Activated gamma-delta T cell treated with anti-CD3 and anti-CD28 coated beads, Interleukin-2, amount 50 U/mL, for 16 hours (primary cell): ENCODE measurements around the gene UBE2D1.

Experiments
- DNase-seq: peaks from one replicate; pipeline ENCODE4 v3.0.0-alpha.2; 2020; ENCODE audit warnings: low read depth

Gene UBE2D1

DNA sequence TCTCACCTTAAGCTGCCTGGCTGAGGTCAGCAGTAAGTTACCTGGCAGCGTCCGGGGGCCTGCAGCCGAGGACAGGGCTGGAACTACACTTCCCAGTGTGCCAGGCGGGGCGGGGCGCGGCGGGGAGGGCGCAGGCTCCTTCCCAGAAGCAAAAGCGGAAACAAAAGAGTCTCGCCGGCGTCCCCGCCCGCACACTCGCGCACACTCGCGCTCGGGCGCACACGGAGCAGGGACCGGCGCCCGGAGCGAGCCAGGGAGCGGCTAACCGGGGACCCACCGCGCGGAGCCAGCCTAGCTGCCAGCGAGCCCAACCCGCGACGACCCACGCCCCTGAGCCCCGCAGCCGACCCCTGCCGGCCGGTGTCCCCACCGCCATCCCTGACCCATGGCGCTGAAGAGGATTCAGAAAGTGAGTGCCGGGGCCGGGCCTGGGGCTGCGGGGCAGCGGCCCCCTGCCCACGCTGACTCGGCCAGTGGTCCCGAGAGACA lies at the start of gene UBE2D1:
UBE2D1 (plus strand) TSS at position 190 of the 489 bp plus-strand sequence; CDS start at position 386, 196 bp downstream.
- DNase-seq = peak; percentile 68

DNA sequence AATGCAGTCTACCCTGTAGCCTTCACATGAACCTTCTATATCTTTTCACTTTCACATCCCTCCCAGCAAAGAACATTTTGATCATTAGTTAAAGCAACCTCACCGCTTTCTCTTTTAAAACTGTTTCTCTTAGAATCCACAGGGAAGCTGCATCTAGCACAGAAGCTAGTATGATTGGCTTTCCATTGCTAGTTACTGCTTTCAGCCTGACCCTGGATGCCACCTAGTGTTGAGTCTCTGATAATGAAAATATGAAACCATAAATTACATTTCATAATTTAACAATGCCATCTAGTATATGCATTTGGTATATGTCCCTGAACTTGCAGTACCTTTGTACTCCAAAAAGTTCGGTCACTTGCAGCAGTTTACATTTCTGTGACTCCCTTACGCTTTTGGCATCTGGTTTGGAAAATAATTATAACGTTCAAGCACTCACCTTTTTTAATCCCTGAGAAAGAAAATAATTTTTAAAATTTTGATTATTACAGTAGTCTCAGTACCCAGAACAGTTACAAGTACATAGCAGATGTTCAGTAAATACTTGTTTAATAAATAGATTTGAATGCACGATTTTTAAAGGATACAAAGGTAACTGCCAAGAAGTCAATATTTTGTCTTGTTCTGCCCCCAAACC lies 43.1 kb upstream of the UBE2D1 start:
- peak; percentile 8 for DNase-seq

DNA sequence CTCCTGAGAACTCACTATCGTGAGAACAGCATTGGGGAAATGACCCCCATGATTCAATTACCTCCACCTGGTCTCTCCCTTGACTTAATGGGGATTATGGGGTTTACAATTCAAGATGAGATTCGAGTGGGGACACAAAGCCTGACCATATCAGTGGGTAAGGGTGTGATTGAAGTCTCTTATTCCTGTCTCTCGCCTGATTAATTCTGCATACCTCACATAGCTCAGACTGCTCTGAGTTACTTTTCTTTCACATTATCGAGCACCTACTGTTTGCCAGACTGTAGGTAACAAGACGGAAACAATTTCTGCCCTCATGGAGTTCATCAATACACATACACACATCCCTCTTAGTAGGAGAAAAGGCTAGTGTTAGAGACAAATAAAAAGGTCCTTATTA lies 40.8 kb upstream of the UBE2D1 start:
- no peak for DNase-seq

DNA sequence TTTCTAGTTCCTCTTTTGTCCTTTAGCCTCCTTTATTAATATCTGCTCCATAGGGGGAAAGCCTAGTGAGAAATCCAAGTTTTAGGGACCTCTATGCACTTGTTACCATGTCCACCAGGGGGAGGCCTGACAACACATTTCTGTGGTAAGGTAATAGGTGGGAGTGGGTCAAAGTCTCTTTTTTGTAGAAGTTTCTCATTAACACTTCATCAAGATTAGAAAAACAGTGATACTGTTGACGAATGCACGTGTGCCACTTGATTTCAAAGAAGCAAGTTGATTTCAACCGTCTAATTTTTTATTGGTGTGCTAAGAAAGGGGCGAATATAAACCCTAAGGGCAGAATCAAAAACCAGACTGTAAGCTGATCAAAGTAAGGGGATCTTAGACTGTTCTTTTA lies 35.2 kb upstream of the UBE2D1 start:
- DNase-seq = peak; percentile 42

DNA sequence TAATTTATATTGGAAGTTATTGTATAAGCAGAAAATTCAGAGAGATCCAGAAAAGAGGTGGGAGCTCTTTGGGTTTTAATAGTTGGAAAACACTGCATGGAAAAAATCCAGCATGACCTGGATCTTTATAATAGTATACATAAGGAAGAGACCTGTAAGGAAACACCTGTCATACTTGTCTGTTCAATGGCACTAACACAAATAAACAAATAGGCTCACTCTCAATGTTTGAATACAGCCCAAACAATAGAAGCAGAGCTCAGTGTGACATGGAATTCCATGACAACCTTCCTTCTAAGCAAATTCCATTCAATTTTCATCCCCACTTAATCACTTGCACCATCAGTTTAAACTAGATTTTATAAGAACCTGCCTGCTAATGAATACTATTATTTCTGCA lies 34.1 kb upstream of the UBE2D1 start:
- DNase-seq = no peak

DNA sequence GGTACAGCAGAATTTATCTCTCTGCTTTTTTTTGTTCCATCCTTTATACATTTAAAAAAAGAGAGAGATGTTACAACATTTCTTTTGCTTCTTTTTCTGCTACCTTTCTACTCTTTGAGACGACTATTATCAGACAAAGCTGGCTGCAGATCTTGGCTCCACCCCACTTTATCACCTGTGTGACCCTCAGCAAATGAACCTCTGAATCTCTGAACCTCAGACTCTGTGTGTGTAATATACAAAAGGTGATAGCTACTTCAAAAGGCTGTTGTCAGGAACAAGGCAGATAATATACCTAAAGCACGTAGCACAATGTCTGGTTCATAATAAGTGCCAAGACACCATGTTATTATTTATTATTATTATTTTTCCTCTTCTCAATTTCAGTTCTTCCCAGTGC lies 32.6 kb upstream of the UBE2D1 start:
- DNase-seq = no peak

DNA sequence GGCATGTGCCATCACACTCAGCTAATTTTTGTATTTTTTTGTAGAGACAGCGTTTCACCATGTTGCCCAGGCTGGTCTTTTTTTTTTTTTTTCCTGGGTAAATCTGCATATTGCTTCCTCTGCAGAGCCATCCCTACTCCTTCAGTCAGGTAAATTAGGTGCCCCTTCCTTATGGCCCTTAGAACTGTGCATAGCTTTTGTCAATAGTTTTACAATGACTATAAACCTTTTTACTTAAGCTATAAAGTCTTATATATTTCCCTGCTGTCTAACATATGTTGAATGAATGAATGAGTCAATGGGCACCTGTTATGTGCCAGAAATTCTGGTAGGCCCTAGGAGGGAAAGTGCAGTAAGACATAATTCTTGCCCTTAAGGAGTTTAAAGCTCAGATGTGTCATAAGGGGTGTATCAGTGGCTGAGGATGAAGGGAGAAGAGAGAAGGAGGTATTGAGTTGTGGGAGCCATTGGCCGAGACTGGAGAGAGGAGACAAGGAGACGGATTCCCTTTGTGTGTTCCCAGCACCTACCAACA lies 30.6 kb upstream of the UBE2D1 start:
- DNase-seq = no peak

DNA sequence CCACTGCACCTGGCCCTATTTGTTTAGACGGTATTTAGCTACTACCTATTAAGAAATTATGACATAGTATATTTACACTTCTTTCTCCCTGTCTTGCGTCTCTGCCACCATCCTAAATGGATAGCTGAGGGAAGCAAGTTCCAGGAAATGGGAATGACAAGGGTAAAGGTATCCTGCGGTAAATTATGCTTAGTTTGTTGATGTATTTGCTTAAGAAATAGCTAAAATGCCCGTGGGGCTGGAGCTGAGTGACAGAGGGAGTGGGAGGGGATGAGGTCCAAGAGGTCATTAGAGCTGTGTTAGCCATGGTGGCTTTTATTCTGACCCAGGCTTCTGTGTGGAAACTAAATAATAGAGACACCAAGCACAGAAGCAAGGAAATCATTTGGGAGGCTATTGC lies 29.0 kb upstream of the UBE2D1 start:
- DNase-seq = no peak

DNA sequence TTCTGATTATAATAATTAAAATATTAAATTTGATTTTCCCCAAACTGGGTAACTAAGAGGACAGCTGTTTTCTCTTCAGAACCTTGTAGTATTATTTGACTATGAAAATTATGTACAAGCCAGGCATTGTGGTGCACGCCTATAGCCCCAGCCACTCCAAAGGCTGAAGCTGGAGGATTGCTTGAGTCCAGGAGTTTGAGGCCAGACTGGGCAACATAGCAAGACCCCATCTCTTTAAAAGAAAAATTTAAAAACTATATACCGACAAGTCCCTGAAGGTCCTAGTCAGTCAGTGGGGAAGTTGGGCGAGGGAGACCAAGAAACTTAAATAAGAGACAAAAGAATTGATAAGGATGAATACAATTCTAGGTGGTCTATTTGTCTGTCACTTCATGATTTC lies 27.1 kb upstream of the UBE2D1 start:
- no peak for DNase-seq

DNA sequence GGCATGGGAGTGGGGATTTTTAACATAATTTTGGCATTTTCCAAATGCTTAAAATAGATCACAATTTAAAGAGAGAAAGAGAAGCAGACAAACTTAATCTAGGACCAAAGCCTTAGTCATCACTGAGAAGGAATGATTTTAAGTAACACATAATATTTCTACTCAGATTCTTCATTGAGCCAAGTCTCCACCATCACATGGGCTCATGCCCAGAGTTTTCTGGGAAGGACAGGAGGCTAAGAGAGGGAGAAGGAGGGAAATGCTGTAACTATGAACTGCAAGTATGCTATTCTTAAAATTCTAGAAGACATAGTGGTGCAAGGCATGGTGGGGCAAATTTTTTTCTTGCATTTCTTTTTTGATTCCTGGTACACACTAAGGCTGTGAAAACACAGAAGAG lies 23.8 kb upstream of the UBE2D1 start:
- no peak for DNase-seq

DNA sequence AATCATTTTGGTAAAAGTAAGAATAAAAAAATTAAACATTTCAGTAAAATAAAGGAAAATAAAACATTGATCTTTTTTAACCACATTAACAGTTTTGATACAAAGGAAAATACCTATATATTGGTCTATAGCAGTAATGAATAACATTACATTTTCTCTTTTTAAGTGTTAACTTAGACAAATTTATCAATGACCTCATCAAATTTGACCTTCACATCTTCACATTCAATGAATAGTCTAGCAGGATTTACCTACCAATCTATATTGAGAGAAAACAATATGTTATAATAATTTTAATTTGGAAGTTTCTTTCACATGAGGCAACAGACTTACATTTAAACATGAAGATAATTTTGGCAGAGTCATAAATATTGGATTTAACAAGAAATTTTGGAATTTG lies 17.9 kb upstream of the UBE2D1 start:
- DNase-seq = no peak

DNA sequence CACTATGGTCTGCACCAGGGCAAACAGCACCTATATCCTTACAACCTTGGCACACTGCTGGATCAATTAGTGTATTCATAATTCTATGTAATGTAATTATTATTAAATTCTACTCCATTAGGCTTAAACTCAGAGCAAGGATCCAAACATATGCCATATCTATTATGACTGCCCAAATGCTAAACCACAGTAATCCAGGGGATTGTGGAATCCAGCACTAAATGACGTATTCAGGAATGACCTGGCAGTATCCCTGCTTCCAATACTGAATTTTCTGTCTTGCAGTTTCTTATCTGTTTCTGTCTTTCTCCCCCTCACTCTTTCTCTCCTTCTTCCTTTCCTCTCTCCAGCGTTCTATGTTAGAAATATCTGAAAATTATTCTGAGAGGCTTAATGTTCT lies 16.5 kb upstream of the UBE2D1 start:
- DNase-seq = no peak

DNA sequence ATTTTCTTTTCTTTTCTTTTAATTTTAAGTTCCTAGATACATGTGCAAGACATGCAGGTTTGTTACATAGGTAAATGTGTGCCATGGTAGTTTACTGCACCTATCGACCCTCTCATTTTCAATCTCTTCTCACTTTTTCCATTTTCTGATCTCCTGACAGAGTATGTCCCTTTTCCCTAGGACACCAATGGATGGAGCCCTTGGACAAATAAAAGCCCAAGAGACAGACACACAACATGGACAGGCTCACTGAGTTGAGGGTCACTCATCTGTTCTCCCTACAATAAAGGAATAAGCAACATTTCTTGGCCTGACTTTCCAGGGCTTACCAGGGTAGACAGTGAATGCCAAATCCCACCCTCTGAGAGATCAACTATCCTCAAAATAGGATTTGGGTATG lies 15.2 kb upstream of the UBE2D1 start:
- DNase-seq = no peak

DNA sequence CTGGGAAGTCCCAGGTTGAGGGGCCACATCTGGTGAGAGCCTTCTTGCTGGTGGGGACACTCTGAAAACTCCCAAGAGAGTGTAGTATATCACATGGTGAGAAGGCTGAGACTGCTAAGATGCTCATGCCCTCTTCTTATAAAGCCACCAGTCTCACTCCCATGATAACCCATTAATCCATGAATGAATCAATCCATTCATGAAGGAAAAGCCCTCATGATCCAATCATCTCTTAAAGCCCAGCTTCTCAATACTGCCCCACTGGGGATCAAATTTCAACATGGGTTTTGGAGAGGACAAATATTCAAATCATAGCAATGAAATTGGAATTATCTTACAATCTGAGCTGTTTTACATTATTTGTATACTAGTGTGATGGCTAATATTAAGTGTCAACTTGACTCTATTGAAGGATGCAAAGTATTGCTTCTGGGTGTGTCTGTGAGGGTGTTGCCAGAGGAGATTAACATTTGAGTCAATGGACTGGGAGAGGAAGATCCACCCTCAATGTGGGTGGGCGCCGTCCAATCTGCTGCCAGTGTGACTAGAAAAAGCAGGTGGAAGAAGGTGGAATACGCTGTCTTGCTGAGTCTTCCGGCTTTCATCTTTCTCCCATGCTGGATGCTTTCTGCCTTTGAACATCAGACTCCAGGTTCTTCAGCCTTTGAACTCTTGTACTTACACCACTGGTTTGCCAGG lies 14.3 kb upstream of the UBE2D1 start:
- DNase-seq = no peak

DNA sequence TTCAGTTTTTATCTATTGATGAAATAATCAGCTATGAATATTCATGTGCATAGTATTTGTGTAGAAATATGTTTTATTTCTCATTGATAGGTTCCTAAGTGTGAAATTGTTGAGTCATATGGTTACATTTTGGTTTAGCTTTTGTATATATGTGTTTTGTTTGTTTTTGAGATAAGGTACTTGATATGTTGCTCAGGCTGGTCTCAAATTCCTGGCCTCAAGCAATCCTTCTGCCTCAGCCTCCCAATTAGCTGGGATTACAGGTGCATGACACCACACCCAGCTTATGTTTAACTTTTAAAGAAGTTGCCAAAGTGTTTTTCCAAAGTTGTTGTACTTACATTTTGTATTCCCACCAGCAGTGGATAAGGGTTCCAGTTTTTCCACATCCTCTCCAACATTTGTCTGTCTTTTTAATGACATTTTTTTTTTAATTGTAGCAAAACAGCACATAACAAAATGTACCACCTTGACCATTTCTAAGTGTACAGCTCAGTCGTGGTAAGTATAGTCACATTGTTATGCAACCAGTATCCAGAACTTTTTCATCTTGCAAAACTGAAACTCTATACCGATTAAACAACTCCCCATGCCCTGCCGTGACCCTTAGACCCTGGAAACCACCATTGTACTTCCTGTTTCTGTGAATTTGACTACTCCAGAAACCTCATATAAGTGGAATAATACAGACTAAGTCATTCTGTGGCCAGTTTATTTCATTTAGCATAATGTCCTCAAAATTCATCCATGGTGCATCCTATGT lies 12.6 kb upstream of the UBE2D1 start:
- DNase-seq = no peak

DNA sequence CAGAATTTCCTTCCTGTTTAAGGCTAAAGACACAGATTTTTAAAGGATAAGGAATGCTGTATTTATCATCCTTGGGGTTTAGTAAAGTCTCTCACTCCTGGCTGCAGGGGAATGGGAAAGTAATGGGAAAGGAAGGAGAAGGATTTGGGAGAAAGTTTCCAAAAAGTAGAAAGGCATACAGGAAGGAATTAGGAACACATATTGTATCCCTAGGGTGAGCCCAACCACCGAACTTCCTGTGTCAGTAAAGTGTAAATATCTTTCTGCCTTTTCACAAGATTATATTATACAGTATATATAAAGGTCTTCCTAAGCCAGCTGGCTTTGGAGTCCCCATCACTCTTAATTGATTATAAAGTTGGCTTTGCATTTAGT lies 12.0 kb upstream of the UBE2D1 start:
- DNase-seq = no peak

DNA sequence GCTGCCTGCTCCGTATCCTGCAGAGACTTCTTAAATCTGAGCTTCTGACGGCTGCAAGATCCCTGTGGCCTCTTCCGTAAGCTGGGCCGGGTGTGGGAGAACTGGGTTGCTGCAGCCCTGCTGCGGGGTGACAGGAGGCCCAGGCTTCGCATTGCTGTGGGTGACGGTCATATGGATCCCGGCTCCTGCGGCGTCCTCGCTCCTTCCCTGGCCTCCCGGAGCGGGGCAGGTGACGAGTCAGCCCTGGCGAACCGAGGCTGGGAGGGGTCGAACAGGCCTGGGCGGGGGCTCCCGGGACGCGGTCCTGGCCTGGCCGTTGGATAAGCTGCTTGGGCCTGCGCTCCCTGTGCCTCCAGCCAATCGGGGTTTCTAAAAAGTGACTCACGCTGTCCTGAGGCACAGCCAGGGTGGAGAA lies 7.8 kb upstream of the UBE2D1 start:
- DNase-seq = no peak

DNA sequence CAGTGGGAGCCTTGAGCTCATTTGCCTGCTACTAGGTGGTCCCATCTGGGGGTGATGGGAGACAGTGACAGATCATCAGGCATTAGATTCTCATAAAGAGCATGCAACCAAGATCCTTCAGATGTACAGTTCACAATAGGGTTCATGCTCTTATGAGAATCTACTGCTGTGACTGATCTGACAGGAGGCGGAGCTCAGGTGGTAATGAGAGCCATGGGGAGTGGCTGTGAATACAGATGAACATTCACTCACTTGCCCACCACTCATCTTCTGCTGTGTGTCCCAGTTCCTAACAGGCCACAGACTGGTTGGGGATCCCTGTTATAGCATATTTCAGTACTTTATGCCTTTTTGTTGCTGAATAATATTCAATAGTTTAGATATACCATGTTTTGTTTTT lies 6.6 kb upstream of the UBE2D1 start:
- no peak for DNase-seq

DNA sequence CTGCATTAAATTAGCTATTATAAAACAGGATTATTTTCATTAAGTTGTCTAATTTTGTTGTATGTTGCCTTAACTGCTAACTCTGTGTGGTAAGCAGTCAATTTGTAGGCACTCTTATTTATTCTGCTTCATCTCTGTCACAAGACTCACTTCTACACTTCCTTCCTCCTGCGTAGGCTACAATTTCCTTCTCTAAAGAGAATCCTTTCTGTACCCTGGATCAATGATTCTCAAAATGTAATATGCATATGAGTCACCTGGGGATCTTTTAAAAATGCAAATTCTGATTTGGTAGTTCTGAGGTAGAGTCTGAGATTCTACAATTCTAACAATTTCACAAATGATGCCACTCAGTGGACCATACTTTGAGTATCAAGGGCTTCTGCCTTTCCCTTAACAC lies 4.4 kb upstream of the UBE2D1 start:
- DNase-seq = no peak

DNA sequence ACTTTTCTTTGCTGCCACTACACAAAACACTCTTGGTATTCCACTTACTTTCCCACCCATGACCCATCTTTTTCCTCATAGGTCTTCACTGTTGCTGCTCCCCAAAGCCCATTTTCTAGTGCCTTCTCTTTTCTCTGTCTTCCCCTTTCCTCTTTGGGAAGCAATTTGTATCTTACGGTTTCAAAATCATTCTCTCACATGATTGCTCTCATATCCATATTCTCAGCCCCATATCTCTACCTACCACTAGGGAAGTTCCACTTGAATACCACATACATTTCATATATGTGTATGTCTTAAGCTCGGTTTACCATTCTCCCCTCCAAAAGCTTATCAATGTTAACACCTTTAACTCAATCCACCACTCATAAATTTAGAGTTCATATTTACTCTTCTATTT lies 3.2 kb upstream of the UBE2D1 start:
- no peak for DNase-seq

DNA sequence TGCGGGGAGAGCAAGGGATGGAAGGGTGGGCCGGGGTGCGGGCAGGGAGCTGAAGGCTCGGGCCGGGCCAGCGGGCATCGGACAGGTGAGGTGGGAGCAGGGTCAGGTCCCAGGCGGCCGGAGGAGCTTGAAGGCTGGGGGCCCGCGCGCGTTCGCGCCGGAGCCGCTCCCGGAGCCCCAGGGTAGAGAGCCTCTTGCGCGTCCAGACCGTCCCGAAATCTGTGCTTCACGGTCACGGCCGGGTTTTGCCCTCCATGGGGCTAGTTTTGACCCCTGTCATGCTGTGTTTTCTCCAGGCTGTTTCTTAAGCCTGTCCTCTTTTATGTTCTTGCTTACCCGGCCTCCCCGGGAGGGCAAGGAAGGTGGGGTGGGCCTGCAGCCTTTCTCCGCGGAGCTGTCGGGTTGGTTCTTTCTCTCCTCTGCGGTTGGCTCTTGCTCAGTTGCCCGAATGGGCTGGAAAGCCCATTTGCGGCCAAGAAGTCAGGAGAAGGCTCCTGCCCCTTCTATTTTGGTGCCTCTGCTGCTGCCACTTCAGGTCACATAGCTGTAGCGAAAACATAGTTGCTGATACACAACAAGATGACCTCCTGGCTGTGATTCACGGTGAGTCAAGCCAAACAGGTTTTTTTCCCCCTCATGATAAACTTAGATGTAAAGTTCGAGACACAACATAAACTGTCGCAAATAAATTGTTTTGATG lies 650 bp downstream of the UBE2D1 start:
- DNase-seq = no peak

DNA sequence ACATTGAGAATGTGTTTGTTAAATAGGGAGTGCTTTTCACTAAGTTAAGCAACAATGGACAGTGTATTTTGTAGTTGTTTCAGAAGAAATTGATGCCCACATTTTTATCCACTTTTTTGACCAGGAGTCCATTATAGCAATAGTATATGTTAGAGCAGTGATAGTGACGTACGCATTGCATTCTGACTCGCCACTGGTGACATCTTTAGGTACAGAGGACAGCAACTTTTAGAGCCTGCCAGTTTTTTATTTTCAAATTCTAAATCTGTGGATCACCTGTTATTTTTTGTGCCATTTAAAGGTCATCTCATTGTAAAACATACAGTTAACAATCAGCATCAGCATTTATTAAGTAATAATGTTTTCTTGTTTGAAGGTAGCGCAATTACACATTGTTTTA lies 1.4 kb downstream of the UBE2D1 start:
- DNase-seq = no peak
